Upper lobe of right lung (tissue), 1 donor: ENCODE results near the gene TIA1. TPM values are rescaled to one million over a fixed set of nuclear protein-coding genes. Genes with fewer than 3 reads are reported as not detected.
"Not testable (repeated sequence)": the region's sequence is repeated elsewhere in the genome, so short reads cannot be mapped to it uniquely, and the experiment has no call there.

Experiments used
- ATAC-seq: fragments of 200-7000 bp; cut with Tn5 transposase; one replicate; pipeline ENCODE4 v1.9.1; 2020; ENCODE audit warnings: mild to moderate bottlenecking, moderate library complexity
- DNase-seq: peaks from one replicate; pipeline ENCODE4 v3.0.0-alpha.2; 2020
- H3K27ac ChIP-seq: fragments of 200-600 bp; one replicate; pipeline ENCODE4 v1.8.0; 2022
- H3K27me3 ChIP-seq: fragments of 200-600 bp; one replicate; pipeline ENCODE4 v1.8.0; 2022; ENCODE audit warnings: mild to moderate bottlenecking
- H3K36me3 ChIP-seq: fragments of 200-600 bp; one replicate; pipeline ENCODE4 v1.8.0; 2022
- H3K4me1 ChIP-seq: fragments of 200-600 bp; one replicate; pipeline ENCODE4 v1.8.0; 2022
- H3K4me3 ChIP-seq: fragments of 200-600 bp; one replicate; pipeline ENCODE4 v1.8.0; 2022; ENCODE audit warnings: mild to moderate bottlenecking
- H3K9me3 ChIP-seq: fragments of 200-600 bp; one replicate; pipeline ENCODE4 v1.8.0; 2022
- intact Hi-C: fragments of 100-400 bp; cut with DNase I; formaldehyde crosslinking; loops from one replicate; pipeline ENCODE4 v1.11.0; 2022
- total RNA-seq: library from RNA; stranded (reverse); fragmentation: NEBNext Ultra II Directional; extraction: Animal tissue kit (Norgen Biotek cat#: 25700); gene quantifications from one replicate; pipeline ENCODE4 v1.2.1, GENCODE V29; 2021
- TF ChIP-seq, protein P1 (sequence below): fragments of 200-600 bp; IDR thresholded peaks from one replicate; pipeline ENCODE4 v1.8.0; 2022; ENCODE audit warnings: antibody characterized with exemption
- donor health status: DM: no; HTN: yes; CAD: no; lungs with severe emphysema.

Gene TIA1
- total RNA-seq, 1 donor from 2014 or later, result 110 TPM

DNA sequence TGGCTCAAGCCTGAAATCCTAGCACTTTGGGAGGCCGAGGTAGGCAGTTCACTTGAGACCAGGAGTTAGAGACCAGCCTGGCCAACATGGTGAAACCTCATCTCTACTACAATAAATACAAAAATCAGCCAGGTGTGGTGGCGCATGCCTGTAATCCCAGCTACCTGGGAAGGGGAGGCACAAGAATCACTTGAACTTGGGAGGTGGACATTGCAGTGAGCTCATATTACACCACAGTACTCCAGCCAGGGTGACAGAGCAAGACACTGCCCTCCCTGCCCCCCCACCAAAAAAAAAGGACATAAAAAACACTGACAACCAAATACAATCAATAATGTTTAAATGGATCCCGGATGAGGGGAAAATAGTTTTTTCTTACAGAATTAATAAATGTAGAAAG is 7.8 kb downstream of the TIA1 start:
- TF ChIP-seq, protein P1, sequence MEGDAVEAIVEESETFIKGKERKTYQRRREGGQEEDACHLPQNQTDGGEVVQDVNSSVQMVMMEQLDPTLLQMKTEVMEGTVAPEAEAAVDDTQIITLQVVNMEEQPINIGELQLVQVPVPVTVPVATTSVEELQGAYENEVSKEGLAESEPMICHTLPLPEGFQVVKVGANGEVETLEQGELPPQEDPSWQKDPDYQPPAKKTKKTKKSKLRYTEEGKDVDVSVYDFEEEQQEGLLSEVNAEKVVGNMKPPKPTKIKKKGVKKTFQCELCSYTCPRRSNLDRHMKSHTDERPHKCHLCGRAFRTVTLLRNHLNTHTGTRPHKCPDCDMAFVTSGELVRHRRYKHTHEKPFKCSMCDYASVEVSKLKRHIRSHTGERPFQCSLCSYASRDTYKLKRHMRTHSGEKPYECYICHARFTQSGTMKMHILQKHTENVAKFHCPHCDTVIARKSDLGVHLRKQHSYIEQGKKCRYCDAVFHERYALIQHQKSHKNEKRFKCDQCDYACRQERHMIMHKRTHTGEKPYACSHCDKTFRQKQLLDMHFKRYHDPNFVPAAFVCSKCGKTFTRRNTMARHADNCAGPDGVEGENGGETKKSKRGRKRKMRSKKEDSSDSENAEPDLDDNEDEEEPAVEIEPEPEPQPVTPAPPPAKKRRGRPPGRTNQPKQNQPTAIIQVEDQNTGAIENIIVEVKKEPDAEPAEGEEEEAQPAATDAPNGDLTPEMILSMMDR, result no peak
- Histone ChIP-seq H3K27ac (no peak overlapping the region), H3K9me3 (no peaks in the 10 kb centered on the region), H3K4me3 (no peak overlapping the region), H3K27me3 (no peaks in the 10 kb centered on the region), H3K36me3 (peaks cover 18% of the 10 kb centered on the region), H3K4me1 (peaks cover 30% of the 10 kb centered on the region)
- no peak for ATAC-seq
- DNase-seq, result no peak
- intact Hi-C loops, result no loop called here

GRCh38 chr2:70233926-70234325 is 14.5 kb downstream of the TIA1 start:
- TF ChIP-seq, protein P1, result no peak
- ATAC-seq, result no peak
- no peaks in the 10 kb centered on the region for H3K4me1 ChIP-seq
- no peaks in the 10 kb centered on the region for H3K9me3 ChIP-seq
- intact Hi-C loops, result no loop called here
- no peaks in the 10 kb centered on the region for H3K27me3 ChIP-seq
- no peak overlapping the region for H3K4me3 ChIP-seq
- DNase-seq, result no peak
- no peak overlapping the region for H3K27ac ChIP-seq
- peaks cover 63% of the 10 kb centered on the region for H3K36me3 ChIP-seq

DNA sequence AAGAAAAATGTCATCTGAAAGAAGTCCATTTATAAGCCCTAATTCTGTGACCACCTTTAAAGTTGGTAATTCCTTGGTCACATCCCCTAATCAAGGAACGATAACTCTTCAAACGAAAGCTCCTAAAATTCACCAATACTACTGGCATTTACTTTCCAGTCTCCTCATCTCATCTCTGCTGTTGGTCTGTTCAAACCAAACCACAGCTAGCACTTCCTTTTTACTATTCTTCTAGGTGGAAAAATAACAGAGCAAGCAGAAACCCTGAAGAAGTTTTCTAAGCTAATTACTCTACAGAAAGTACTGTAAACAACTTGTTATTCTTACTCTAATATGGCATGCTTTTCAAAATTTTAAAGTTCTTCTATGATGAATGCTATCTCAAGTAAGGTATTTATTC is 21.6 kb downstream of the TIA1 start:
- no peak for DNase-seq
- H3K36me3 ChIP-seq, result peaks cover 89% of the 10 kb centered on the region
- ATAC-seq, result no peak

GRCh38 chr2:70223305-70223704 is 25.1 kb downstream of the TIA1 start:
- peaks cover 94% of the 10 kb centered on the region for H3K36me3 ChIP-seq

More for the DNA sequence above, 21.6 kb downstream of the TIA1 start:
- Histone ChIP-seq H3K4me1 (no peaks in the 10 kb centered on the region), H3K27ac (no peak overlapping the region), H3K9me3 (no peaks in the 10 kb centered on the region), H3K4me3 (no peak overlapping the region), H3K27me3 (no peaks in the 10 kb centered on the region)
- TF ChIP-seq, protein P1, result no peak
- intact Hi-C loops, result no loop called here

DNA sequence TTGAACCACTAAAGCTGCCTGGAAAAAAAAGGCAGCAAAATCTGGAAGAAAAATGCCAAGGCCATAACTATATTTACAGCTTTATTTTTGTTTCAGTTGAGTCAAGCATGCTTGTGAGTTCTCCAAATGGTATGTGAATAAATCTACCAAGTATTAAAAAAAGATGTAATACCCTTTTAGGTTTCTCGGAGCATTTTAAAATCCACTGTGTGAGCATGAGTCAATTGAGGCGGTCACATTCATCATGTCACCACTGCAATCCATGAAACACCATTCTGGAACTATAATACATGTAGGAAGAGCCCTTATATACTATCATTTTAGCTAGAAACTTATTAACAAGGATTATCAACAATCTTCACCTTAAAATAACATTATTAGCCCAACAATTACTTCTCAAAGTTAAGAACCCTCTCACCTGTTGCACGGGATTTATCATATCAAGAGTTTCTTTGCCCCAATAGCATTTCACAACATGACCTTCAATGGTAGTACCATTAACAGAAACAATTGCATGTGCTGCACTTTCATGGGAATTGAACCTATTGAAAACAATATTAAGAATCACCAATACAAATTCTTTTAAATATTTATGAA is 33.4 kb downstream of the TIA1 start:
- intact Hi-C loops, result no loop called here
- Histone ChIP-seq H3K36me3 (peaks cover 99% of the 10 kb centered on the region), H3K27ac (no peak overlapping the region), H3K27me3 (no peaks in the 10 kb centered on the region), H3K9me3 (no peaks in the 10 kb centered on the region), H3K4me3 (no peak overlapping the region), H3K4me1 (no peaks in the 10 kb centered on the region)
- no peak for DNase-seq
- ATAC-seq, result no peak
- TF ChIP-seq, protein P1, result no peak

More at GRCh38 chr2:70223305-70223704, 25.1 kb downstream of the TIA1 start:
- H3K4me3 ChIP-seq, H3K9me3 ChIP-seq, ATAC-seq, DNase-seq, H3K4me1 ChIP-seq, intact Hi-C loops, H3K27ac ChIP-seq, H3K27me3 ChIP-seq: not testable (repeated sequence)

DNA sequence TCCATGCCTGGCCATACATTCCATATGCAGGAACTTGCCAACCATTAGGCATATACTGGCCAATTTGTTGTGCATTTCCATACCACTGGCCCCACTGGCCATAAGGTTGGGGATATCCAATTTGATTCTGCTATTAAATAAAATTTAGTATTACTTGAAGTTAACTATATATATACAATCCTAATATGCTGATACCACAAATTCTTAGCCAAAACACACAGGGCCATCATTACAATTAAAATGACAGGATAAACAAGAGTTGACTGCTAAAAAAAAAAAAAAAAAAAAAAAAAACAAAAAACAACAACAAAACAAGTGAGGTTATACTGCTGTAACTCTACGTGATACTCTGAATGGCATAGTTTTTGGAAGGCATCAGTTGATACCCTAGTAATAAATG is 34.1 kb downstream of the TIA1 start:
- no peak for DNase-seq
- peaks cover 98% of the 10 kb centered on the region for H3K36me3 ChIP-seq
- intact Hi-C loops, result no loop called here

More for the DNA sequence above, 34.1 kb downstream of the TIA1 start:
- no peaks in the 10 kb centered on the region for H3K4me1 ChIP-seq
- H3K9me3 ChIP-seq, result no peaks in the 10 kb centered on the region
- TF ChIP-seq, protein P1, result no peak
- no peak for ATAC-seq
- no peak overlapping the region for H3K4me3 ChIP-seq
- H3K27ac ChIP-seq, result no peak overlapping the region
- H3K27me3 ChIP-seq, result no peaks in the 10 kb centered on the region
